ENCODE results near the gene AMBN. TPM values are rescaled to one million over a fixed set of nuclear protein-coding genes. Genes with fewer than 3 reads are reported as not detected.
"Not testable (repeated sequence)": the region's sequence is repeated elsewhere in the genome, so short reads cannot be mapped to it uniquely, and the experiment has no call there.

AMBN gene
- total RNA-seq, 1 donor from 2014 or later, result not detected

DNA sequence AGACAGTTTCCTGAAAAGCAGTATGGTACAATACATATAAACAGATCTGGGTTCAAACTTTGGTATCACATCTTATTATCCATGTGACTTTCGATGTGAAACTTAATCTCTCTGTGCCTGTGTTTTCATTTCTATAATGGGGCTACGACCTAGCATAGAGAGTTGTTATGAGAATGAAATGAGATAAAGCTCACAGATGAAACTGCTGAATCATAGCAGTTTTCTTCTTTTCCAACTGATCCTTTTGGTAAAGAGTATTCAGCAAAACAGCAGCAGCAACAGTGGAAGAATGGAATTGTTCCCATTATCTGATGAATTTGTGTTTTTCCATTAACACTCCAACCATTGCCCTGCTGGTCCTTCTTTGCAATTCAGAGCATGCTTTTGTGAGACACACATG is 16.3 kb downstream of the AMBN start:
- no peak for DNase-seq

DNA sequence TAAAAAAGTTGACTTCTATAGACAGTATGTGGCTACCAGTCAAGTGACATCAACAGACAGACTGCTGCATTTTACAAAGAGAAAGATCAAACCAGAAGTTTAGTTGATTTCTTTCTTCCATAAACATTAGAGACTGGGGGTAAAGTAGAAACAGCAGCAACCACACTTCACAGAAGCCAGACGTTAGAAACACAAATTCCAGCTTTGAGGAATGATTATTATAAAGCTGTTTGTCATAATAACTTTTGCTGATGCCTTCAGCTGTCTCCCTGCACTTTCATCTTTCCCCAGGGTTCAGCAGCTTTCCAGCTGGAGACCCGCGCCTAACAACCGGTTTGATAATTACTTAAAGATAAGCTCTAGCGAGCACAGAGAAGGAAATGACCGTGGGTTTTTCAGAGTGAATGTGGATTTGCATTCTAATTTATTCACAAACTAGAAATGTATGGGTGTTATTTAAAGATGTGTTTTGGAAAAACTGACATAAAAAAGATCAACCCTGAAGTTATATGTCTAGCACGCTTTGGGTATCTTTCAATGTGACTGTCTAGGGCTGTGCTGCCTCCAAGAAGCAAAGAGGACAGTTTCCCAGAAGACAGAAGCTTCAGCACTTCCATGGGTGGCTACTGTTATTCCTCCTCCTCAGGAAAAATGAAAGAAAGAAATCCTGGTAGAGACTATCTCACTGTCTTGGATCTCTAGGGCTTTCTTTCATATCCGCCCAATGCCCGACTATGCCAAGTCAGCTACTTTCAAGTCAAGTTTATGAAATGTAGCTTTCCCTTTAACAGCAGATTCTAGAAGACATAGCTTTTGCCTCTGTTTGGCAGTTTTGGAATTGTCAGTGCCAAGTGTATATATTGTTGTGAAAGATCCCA is 21.5 kb downstream of the AMBN start:
- DNase-seq, result no peak

DNA sequence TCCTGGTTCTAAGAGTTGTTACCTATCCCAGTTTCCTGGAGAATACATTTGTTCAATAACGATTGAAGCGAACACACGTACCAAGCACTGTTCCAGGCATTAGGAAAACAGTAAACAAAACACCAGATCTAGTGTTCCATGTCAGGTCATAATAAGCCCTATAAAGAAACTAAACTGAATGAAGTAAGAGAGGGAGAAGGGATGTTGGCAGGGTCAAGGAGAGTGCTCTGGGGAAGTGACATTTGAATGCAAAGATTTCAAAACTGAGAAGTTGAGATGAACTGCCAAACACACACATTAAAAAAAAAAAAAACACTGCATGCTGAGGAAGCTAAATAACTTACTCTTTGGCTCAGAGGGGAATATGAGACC is 22.1 kb downstream of the AMBN start:
- no peak for DNase-seq

DNA sequence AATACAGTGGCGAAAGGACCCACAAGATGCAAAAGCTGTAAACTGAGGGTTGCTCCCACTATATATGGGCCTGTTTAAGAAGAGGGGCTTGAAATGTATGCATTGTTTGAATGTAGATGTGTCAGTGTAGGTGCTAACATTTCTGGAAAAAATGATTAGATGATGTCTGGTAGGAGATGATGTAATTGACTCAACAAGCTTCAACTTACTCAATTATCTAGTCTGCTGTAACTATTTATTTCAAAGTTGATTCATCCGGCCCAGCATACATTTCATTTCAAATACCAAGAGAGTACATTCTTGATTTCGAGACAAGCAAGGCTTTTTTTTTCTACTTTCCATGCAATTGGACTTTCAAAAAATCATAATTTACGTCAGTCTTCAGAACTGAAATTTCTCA is 27.2 kb downstream of the AMBN start:
- DNase-seq, result no peak

DNA sequence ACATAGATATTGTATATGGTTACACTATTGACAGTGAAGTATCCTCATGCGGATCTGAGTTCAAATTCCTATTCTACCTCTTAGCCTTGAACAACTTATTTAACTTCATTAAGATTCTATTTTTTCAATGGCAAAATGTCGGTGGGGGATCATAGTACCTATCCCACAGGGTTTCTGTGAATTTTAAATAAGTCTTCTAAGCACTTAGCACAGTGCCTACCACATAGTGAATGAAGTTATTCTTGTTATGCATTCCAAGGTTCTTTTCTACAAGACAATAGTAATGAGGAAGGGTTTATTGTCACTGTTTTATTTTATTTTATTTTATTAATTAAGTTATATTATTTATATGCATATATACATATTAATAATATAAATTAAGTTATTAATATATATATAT is 27.7 kb downstream of the AMBN start:
- DNase-seq, result no peak

DNA sequence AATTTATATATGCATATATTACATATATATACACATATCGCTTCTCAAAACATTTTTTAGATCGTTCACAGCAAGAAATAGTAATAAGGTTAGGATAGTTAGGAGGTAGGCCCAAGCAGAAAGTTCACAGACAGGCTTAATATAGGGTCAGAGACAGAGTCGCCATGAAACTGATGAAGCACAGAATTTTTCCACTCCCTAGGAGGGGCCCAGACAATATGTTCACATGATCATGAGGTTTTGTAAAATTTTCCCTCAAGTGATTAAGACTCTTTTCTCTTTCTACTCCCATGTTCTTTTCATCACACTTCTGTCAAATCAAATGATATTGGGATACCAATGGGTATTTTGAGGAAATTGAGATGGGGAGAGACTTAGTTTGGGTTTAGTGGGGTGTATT is 31.3 kb downstream of the AMBN start:
- DNase-seq, result no peak

DNA sequence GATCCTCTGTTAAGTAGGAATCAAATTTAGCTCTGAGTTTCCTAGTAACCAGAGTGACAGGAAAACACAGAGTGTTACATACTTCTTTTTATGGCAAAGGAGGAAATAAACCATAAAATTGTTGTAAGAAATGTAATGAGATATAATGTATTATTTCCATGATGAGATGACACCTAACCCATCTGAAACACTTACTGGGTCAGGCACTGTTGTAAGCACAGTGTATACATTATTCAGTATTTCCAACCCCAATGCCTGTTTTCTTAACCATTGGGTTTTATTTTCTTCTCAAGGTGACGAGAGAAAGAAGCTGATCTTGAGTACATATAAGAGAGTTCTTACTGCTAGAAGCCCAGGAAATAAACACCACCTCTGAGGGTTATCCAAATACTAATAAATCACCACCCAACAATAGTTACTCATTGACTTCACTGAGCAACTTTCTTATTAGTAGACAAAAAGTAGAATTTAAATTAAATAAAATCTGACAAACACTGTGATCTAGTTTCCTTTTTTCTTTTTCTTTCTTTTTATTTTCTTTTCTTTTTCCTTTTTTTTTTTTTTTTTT is 32.3 kb downstream of the AMBN start:
- DNase-seq, result no peak

DNA sequence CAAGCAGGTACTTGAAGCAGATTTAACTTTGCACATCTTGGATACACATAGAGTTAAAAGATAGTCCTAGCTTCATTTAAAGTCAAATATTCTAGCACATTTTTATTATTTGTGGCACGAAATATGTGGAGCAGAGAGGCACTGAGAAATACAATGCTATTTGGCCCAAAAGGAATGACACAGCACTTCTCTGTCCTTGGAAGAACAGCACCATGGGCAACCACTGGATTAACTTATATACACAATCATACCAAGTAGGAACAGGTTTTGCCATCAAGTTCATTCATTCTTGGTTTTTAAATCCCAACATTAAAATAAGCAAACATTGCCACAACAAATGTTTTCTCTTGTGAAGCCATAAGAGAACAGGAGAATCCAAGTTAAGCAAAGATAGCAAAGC is 35.6 kb downstream of the AMBN start:
- no peak for DNase-seq

DNA sequence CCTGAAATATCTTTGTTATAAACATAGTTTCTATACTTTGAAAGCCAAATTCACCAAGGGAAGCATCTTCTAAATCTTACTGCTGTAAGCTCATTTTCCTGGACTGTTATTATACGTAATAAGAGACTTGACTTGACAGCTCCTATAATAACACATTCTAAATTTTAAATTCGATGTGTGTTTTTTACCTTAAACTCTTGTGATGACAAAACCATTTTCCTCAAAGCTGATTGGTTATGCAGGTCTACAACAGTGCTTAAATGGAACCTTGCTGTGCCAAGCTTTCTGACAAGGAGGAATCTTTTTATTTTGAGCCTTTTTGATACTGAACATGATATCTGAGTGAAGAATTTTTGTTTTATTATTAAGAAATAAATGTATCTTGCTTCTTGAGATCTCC is 36.4 kb downstream of the AMBN start, which contains the start of gene ENAM:
TSS of gene ENAM (plus strand) at position 301 of the 400 bp plus-strand sequence. CDS start 757 bp downstream, outside the sequence.
- DNase-seq, result no peak

DNA sequence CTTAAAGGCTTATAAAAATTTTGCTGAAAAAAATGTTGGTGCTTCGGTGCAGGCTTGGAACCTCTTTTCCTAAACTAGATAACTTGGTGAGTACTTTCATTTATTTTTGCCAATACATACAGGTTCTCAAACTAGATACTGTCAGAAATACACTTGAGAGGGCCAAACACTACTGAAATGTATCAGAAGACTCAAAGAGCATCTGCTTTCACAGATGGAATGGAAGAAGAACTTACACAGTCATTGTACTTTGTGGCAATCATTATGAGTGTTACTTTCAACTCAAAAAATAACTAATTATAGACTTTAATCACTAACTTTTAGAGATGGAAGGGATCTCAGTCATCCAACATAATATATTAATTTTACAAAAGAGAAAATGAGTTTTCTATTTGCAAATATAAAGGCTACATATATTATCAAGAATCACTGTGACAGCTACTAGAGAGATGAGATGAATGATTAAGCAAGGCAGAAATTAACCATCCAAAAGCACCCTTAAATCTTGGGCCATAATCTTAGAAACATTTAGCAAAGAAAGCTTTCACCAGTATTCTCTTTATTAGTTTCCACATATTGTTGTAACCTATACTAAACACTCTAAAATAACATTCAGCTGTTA is 37.5 kb downstream of the AMBN start:
- DNase-seq, result no peak

DNA sequence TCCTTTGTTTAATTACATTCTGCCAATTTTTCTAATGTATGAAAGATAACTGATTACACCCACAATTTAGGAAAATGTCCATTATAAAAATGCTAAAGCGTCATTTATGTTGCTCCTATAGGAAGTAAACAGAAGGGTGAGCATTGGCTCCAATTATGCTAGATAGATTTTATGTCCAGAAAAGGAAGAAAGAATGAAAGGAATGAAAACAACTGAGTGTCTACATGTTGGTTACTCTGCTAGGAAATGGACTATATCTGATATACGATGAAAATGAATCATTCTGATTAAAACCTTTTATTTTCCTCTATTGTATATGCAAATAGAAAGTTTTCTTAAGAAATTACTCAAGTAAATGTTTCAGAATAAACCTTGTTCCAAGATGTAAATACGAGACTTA is 38.1 kb downstream of the AMBN start:
- DNase-seq, result no peak

DNA sequence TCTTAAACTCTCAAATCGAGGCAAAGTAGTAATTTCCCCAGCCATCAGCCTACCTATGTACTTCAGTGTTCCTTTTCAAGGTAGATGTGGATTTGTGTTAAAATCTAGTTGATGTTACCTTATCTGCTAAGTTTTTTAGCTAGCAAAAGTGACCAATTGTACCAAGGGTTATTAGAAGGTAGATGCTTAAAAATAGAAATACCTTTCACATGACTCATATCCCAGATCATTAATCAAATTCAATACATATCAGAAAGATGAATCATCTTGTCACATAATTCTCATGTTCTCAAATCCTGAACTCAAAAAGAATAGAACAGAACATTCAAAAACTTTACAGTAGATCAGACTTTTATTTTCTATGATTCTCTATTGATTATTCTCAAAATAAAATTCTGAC is 40.0 kb downstream of the AMBN start:
- no peak for DNase-seq

DNA sequence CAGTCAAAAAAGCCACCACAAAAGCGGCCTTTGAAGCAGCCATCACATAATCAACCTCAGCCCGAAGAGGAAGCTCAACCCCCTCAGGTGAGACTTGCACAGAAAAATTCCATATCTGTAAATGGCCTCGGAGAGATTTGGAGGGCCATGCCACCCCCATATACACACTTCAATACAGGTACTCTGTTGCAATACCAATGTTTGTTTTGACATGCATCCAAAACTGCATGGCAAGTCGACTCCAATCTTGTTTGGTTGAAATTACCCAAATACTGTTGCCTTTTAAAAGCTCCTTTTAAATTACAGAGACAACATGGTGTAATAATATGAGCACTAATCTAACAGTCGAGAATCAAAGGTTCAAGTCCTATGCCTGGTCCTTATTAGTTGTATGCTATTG is 42.4 kb downstream of the AMBN start:
- no peak for DNase-seq

DNA sequence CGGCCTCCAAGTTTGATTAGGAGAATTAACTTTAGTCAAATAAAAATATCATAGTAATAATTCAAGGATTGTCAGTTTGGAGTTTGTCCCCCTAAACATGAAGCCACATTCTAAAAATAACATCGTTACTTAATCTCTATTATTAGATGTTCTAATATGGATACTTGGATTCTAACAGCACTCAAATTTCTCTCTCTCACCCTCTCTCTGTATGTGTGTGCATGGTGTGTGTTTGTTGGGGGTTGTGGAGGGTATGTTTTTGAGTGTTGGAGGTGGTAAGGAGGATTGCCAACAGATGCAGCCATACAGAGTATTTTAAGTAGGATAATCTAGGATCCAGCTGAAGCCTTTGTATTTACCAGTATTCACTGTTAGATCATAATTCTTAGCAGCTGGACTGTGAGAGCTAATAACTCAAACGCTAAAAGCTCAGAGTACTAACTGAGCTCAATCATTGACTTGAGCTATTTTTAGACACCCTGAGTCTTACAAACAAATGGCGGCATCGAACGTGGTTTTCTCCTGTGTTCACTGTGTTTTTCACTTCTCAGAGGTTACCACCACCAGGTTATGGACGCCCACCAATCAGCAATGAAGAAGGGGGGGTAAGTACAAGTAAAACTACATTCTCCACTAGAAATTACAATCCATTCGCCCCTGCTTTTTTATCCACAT is 45.3 kb downstream of the AMBN start:
- DNase-seq, result no peak

DNA sequence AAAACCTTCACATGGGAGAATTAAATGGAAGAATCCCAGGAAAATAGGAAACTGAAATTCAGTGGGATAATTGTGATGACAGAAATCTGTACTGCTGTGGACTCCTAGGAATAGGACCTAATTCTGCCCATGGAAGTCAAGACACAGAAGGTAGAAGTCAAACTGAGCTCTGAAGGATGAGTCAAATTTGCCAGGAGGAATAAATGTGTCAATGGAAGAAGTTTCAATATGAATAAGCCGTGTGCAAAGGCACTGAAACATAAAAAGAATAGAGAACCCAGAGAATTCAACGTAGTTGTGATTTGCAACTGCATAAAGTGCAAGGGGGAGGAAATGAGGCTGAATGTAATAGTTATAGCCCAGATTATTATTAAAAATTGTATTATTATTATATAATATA is 48.1 kb downstream of the AMBN start:
- DNase-seq, result no peak

DNA sequence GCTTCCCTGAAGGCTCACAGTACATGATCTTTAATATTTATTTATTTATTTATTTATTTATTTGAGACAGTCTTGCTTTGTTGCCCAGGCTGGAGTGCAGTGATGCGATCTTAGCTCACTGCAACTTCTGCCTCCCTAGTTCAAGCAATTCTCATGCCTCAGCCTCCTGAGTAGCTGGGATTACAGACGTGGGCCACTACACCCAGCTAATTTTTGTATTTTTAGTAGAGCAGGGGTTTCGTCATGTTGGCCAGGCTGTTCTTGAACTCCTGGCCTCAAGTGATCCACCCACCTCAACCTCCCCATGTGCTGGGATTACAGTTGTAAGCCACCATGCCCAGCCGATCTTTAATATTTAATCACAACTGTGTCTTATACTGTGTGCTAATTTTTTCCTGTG is 58.7 kb downstream of the AMBN start:
- DNase-seq, result not testable (repeated sequence)

DNA sequence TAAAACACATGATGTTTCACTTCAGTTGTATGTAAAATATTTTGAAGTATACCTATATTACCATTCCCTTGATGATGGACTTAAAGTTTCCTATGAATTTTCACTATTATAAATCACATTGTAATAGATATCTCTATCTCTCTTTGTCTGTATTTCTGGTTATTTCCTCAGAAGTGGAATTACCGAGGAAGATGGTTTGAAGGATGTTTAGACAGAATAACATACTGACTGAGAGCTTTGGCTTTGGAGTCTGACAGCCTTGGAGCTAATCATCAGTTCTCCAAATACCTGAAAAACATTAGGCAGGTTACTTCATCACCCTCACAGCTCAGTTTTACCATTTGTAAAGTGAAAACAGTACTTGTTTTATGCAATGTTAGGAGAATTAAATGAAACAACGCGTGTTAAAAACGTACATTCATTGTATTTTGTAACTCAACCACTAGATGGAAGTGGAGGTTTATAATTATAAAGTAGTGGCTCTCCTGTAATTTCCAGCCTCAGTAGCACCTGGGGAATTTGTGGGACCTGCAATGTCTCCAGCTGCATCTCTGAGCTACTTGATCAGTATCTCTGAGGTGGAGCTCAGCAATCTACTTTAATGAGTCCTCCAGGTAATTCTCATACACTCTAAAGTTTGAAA is 59.9 kb downstream of the AMBN start:
- no peak for DNase-seq

DNA sequence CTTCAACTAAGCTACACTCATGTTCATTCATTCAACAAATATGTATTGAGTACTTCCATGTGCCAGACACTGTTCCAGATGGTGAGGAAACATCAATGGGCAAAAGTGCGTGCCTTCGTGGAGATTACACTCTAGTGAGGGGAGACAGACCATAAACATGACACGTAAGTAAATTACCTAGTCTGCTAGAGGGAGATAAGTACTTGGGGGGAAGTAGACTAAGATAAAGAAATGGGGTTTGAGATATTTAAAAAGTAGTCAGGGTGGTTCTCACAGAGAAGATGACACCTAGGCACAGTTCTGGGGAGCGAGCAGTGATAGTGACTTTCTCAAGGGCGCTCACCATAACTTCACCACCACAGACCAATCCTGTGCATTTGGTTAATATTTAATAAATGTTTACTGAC is 62.6 kb downstream of the AMBN start:
- DNase-seq, result no peak
